MV-4-11 (cell line): ENCODE results near the gene MCF2L.

Source experiments
- DNase-seq: peaks from one replicate; lab custom pipeline; 2025; lab: John Stamatoyannopoulos, UW

MCF2L gene

DNA sequence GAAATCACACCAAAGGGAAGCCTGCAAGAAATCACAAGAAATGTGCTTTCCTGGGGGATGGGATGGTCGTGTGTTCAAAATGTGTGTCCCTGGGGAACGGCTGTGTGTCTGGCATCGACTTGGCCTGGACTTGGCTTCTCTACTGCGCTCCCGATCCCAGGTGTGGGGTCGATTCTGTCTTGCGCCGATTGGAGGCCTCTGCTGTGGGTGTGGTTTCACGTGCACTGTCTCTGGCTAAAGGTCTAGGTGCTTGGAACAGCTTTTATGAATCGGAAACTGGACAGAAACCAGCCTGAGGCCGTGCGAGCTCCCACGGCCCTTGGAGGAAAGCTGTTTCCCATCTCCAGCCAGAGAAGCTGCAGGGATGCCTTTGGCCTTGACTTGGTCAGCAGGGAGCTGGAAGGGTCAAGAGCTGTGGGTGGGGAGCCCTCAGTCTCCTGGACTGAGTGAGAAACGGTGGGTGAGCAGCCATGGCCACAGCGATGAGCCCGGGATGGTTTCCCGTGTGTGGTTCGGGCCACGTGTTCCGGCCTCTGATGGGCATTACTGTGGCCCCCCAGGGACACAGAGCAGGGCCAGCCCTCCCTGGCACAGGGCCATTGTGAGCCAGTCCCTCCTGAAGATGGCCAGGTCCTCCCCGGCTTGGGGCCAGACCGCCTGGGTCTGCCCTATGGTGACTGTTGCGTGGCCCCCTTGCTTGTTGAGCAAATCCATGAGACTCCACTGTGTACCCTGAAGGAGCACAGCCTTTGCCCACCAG, 29.7 kb downstream of the MCF2L start:
- DNase-seq = no peak

DNA sequence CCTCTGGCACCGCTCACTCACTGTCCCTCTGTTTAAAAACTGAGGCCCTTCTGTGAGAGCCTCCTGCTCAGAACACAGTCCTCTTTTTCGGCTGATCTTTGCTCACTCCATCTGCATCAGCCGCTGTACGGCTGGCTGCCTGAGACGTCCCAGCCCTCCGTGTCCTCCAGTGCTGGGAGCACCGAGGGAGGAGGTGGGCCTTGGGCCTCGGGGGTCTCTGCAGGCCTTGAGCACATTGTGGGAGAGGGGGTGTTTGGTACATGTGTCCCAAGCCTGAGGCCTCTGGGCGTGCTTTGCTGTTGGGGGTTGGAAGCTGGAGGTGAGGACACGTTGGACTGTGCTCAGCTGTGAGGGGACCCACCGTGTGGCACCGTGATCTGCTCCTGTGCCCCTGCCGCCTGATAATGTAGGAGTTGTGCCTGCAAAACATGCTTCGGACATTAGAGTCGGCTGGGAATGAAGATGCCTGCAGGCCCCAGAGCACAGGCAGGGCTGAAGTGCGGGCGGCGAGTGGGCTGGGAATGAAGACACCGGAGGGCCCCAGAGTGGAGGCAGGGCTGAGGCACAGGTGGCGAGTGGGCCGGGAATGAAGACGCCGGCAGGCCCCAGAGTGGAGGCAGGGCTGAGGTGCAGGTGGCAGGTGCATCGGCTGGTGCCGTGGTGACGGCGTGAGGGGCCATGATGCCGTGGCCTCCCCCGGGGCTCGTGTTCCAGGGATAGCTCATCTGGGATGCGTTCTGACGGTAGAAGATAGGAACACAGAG, 30.6 kb downstream of the MCF2L start:
- no peak for DNase-seq

- DNase-seq = no peak
Measured at GRCh38 chr13:113000575-113000974, 31.6 kb downstream of the MCF2L start.

DNA sequence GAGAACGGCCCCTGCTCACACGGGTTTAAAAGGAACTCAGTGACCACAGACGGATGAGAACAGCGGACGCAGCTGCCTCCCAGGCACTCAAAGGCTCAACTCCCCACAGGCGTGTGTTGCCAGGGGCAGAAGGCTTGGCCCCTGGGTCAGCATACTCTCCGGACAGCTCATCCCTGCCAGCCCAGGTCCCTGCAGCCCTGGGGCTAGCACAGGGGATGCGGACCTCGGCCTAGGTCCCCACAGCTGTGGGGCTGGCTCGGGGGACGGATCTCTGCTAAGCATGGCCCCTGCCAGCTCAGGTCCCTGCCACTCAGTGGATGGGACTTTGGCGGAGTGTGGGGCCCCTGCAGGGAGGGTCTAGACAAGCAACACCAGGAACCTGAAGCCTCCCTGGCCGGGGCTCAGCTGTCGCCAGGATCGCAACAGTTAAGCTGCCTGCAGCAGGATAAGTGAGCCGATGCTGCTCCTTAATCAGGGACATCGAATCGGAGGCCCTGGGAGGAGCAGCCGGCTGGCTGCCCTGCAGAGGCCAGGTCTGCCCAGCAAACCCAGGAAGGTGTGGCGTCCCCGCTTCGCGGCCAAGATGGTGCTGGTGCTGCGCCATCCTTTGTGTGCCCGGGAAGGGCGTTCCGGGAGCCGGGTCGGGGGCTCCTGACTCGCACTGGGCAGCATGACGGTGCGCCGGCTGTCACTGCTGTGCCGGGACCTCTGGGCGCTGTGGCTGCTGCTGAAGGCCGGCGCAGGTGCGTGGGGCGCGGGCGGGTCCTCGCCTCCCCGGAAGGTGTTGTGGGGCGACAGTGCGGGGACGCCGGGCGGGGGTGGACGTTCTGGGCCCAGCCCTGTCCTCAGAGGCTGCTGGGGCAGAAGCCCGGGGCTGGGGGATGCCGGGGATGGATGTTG, 32.5 kb downstream of the MCF2L start:
- DNase-seq = peak; percentile 31

DNA sequence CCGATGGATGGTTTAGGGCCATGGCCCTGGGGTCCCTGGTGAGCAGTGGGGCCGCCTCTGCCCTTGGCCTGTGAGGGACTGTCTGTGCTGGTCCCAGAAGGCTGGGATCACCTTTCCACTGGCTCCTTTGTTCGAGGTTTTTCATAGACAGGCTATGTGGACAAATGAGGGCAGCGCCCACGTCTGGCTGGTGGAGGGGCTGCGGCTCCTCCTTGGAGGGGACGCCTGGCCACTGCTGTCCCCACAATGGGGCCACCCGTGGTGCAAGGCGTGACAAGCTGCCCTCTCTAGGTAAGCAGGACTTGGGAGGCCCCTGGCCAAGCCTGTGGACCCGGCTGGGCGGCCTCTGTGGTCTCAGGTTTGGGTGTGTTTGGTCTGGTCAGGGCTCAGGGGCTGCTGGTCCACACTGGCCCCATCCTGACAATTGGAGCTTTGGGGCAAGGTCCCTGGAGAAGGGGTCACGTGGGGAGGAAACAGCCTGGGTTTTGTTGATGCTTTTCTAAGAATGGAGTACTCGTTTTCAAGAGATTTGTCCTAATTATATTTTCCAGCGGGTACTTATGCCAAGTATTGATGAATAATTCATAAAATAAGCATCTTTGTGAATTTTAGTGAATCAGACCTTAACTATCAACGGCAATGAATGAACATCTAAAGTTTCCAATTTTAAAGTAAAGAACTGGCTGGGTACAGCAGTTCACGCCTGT, 33.3 kb downstream of the MCF2L start:
- no peak for DNase-seq

GRCh38 chr13:113002913-113003290, 33.9 kb downstream of the MCF2L start:
- DNase-seq = no peak

GRCh38 chr13:113004126-113004525, 35.1 kb downstream of the MCF2L start:
- no peak for DNase-seq

- DNase-seq = peak; percentile 80
Measured at GRCh38 chr13:113005076-113005865, 36.3 kb downstream of the MCF2L start.

DNA sequence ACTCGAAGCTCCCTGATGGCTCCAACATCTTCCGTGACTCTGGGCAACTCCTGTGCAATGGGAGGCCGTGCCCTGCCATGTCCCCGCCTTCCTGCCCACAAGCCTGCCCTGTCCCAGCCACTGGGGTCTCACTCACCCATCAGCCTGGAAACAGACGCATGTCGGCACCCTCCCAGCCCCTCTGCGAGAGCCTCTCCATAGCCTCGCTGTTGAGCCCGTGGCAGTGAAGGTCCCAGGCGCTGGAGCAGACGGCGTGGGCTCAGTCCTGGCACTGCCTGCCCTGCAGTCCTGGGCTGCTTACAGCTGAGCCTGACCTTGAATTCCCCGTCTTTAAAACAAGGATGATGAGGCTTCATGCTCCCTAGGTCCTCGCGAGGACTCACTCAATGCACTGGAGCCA, 37.0 kb downstream of the MCF2L start:
- no peak for DNase-seq

DNA sequence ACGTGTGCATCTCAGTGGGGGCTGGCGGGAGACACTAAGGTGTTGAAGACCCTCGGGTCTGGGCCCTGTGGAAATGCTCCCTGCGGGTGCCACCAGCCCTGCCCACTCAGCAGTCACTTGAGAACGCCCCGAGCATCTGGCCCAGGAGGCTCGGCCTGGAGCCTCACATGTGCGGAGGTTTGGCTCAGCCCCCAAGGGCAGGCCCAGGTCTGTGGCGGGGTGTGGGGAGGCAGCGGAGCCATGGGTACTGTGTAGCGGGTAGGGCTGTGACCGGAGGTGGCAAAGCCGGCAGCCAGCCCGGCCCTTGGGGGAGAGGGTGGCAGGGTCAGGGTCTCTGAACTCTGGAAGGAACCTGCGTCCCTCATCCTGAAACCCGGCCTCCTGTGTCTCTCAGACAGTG, 37.6 kb downstream of the MCF2L start:
- no peak for DNase-seq

DNA sequence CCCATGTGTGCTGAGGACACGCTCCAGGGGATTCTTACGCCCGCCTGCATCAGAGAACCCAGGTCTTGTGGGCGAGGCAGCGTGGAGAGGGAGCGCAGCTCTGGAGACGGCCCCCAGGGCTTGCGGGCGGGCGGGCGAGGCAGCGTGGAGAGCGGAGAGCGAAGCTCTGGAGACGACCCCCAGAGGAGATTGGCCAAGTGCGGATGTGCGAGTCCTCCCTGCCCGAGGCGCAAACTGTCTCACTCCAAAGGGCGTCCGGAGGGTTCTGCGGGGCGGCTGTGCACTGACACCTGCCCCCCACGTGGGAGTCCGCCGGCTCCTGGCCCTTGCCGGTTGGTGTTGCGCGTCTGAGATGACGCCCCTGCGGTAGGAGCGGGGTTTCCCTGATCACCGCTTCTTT, 39.8 kb downstream of the MCF2L start:
- DNase-seq = no peak

DNA sequence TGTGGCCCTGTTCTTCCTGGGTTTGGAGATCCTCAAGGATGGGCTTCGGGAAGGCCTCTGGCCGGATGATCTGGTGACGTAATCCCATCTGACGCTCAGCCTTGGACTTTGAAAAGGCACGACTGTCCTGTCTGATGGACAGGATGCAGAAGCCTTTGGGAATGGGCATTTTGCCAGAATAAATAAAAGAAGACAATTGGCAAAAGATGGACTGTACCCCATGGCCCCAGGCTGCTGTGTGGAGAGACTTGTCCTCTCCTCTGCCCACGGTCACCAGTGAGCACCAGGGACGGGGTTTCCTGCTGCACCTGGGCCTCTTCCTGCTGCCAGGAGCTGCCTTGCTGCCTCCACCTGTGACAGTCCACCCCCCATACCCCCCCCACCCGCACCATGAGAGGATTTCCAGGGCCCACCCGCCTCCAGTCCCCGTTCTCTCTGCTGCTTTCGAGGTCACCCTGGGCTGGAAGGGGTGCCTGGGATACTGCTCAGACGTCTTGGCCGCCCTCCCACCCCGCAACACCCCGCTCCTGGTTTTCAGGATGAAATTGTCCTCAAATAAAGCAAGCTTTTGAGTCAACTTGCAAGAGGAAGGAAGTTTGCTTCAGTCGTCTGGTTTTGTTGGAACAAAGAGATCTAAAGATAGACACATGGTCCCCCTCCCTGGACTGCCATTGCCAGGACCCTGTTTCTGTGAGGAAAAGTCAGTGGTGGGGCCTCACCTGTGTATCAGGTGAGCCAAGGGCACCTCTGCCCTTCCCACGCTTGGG, 40.9 kb downstream of the MCF2L start:
- no peak for DNase-seq

- no peak for DNase-seq
Measured at GRCh38 chr13:113010510-113010865, 41.5 kb downstream of the MCF2L start.

GRCh38 chr13:113013303-113013702, 44.3 kb downstream of the MCF2L start:
- no peak for DNase-seq

DNA sequence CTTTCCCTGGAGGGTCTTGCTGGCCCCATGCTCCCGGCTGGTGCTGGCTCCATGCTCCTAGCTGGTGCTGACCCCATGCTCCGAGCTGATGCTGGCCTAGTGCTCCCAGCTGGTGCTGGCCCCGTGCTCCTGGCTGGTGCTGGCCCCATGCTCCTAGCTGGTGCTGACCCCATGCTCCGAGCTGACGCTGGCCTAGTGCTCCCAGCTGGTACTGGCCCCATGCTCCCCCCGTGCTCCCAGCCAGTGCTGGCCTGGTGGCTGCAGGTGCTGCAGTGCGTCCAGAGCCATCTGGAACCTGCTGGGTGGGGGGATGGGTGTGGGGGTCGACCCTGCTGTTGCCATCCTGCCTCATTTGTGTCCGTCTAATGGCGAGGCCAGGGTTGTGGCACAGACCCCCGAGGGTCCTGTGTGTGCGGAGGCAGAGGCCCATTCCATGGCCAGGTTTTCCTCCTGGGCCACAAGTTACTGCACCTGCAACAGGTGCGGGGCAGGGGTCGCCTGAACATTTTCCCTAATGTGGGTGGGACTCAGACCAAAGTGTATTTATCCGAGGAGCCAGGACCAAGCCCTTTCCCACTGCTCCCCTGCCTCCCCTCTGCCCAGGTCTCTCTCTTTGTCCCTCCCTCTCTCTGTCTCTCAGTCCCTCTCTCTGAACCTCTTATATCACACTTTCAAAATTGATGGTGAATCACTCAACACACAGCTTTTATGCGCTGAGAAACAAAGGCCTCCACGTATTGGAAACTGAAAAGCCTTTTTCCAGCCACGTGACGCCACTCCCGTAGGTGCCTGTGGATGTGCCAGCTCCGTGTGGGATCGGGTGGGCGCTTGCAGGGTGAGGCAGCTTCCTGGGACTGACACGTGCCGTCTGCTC, 45.1 kb downstream of the MCF2L start:
- DNase-seq = no peak

DNA sequence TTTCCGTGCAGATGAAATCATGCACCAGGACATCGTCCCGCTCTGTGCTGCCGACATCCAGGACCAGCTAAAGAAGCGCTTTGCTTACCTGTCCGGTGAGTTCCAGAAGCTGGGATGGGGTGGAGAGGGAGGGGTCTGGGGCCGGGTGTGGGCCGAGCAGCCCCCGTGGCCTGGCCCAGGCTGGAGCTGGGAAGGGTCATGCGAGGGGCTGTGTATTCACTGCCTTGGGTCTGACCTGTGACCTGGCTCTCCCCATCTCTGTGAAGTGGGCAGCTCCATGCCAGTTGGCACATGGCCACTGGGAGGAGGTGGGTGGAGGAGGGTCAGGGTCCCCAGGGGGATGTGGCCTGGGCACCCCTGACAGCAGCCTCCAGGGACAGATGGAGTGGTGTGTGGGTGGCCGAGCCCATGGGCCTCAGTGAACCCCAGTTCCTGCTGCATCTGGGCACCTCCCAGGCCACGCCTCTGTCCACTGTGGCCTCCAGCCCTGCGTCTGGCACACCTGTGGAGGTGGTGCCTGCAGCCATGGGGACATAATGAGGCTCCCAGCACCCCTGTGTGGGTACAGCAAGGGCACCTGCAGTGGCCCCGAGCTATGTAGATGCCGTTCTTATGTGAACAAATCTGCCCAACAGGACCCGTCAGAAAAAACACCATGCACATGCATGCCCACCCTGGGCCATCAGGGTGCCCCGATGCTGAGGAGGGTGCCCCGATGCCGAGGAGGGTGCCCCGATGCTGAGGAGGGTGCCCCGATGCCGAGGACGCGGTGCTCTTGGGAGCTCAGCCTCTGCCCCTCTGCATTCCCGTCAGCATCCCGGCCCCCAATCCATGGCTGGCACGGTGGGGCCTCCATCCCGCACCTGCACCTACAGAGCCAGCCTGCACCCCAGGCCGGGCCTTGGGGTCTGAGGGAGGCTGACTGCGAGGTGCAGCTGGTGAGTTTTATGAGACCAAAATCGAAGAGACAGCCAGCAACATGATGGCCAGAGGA, 46.0 kb downstream of the MCF2L start:
- no peak for DNase-seq

DNA sequence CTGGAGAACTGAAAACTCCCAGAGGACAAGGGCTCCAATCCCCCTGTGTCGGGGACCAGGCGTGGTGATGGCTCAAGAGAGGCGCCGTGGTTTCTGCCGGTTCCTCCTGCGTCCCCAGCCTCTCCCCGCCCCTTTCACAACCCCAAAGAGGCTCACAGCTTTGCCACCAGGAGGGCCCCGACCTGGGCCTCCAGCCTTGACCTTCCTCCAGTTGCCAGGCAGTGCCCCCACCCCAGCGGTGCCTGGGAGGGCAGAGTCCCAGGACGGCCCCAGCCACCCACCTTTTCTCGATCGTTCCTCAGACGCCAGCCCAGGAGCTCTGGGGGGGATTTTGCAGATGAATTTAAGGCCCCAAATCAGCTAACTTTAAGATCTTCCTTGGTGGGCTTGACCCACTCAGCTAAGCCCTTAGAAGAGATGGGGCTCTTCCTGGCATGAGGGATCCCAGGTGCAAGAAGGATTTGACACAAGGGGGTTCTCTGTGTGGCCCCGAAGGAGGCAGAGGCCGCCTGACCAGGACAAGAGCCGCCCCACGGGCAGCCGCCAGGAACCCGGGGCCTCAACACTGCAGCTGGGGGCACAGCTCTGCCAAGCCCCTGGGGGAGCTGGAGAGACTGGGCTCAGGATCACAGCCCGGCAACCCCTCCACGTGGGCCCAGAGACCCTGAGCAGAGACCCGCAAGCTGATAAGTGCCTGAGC, 47.0 kb downstream of the MCF2L start:
- peak; percentile 25 for DNase-seq
